ENCODE data around the gene RMRP.

The RMRP gene

DNA sequence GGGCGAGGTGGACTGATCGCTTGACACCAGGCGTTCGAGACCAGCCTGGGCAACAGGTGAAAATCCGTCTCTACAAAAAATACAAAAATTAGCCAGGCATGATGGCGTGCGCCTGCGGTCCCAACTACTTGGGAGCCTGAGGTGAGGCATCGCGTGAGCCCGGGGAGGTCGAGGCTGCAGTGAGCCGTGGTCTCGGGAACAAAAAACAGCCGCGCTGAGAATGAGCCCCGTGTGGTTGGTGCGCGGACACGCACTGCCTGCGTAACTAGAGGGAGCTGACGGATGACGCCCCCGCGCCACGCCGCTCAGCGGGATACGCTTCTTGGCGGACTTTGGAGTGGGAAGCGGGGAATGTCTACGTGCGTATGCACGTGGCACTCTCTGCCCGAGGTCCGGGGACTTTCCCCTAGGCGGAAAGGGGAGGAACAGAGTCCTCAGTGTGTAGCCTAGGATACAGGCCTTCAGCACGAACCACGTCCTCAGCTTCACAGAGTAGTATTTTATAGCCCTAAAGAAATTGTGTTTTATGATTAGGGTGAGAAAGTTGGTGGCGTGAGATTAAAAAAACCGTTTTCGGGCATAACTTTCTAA, at the start of gene RMRP:
Gene RMRP, minus strand, starts transcription at position 474 of the 591 bp plus-strand sequence.
- peak; percentile 79 to 92 (median 84) for DNase-seq (ENCODE audit: low read depth in 2 of 3, low spot score in 2 of 3)

DNA sequence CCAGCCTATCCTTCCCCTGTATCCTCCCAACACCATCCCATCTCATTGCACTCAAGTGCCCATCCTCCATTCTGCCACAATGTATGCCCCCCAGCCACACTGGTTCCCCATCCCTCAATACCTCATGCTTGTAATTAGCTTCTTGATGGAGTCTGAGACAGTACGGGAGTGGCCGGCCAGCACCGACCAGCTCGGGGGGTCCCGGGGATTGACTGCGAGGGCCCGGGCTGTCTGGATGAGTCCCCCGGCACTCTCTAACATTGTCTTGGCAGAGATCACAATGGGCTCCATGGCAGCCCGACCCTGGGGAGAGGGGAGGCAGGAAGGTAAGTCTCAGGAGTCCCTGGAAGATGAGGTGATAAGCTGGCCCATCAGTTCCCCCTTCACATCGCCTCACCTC, 49.1 kb upstream of the RMRP start:
- no peak for DNase-seq (ENCODE audit: low read depth in 2 of 3, low spot score in 2 of 3)

DNA sequence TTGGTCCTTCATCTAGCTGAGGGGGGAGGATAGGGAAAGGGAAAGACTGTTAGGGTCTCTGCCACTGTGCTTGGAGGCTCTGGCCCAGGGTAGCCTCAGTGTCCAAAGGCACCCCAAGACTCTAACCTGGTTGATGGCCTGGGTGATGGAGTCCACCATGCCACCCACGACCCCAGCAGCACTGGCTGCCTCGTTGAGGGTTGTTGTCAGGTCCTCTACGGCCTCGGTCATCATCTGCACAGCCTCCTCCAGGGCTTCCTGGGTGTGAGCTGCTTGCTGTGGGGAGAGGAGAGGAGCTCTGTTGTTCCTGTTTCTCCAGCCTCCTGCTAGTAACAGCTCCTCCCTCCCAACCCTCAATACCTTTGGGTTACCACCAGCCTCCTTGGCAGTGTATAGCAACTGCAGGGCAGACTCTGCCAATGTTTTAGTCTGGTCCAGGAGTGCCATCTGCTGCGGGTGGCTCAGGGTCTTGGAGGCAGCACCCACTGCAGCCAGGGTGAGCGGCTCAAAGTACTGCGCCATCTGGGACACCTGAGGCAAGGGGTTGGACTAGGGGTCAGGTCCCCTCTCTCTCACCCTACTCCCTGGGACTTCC, 48.1 kb upstream of the RMRP start:
- DNase-seq (ENCODE audit: low read depth in 2 of 3, low spot score in 2 of 3), result no peak

DNA sequence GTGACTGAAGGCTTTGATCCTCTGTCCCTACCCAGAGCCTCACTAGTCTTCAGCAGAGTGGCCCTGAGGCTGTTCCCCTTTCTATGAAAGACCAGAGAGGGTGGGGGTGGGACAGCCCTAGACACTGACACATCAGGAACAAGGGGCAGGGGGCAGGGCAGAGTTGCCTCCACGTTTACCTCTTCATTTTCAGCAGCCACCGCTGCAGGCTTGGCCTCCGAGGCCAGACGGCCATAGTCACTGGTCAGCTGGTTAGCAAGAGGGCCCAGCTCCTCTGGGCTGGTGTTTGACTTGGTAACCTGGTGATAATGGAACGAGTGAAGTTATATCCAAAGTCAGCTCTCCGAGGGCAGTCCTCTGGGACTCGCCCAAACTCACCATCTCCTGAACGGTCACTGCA, 47.6 kb upstream of the RMRP start:
- DNase-seq (ENCODE audit: low read depth in 2 of 3, low spot score in 2 of 3), result no peak

DNA sequence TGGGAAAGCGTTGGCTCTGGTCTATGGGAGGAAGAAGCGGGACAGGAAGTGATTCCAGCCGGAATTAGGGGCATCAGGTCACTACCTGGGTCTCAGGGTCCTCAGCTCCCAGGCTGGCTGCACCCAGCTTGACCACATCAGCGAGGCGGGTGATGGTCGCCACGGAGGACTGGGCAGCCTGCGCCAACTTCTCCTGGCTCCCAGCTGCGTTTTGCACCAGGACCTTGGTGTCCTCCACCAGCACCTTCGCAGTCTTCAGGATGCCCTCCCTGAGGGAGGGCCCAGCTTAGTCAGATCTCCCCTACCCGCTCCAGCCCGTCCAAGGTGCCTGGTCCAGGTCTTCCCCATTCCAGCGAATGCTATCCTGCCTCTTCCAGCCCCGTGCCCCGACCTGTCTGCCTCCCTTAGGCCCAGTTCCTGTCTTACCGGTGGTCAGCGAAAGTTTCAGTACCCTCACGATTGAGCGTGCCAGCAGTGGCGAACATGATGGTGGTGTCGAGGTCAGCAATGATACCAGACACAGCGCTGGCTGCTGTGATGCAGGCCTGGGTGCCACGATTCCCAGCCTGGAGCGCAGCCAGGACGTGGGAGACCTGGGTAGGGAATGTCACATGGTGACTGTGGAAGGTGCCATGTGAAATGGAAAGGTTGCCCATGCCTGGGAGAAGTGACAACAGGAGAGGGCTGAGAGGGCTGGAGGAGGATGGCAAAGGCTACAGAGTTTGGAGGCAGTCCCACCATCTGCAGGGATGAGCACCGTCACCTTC, 46.3 kb upstream of the RMRP start:
- DNase-seq (ENCODE audit: low read depth in 2 of 3, low spot score in 2 of 3), result no peak

DNA sequence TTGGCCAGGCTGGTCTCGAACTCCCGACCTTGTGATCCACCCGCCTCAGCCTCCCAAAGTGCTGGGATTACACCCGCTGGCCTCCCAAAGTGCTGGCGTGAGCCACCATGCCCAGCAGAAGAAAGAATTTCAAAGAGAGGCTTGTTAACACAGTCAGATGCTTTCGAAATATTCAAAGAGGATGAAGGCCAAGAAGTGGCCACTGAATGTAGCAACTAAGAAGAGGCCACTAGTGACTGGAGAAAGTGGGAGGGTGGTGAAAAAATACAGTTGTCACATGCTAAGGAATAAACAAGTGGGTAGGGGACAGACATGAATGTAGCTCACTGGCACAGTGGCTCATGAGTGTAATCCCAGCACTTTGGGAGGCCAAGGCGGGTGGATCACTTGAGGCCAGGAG, 44.9 kb upstream of the RMRP start:
- DNase-seq (ENCODE audit: low read depth in 2 of 3, low spot score in 2 of 3), result no peak

DNA sequence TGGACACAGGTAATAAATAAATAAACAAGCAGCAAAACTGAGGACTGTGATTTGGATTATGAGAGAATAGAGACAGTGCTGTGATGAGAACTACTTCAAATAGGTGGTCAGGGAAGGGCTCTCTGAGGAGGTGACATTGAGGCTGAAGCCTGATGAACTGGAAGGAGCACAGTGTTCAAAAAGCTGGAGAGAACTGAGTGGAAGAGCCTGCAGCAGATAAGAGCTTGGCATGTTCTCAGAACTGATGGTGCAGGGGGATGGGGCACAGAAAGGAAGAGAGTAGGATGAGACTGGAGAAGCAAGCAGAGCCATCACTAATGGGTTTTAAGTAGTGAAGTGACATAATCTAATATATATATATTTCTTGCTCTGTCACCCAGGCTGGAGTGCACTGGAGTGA, 43.1 kb upstream of the RMRP start:
- no peak for DNase-seq (ENCODE audit: low read depth in 2 of 3, low spot score in 2 of 3)

DNA sequence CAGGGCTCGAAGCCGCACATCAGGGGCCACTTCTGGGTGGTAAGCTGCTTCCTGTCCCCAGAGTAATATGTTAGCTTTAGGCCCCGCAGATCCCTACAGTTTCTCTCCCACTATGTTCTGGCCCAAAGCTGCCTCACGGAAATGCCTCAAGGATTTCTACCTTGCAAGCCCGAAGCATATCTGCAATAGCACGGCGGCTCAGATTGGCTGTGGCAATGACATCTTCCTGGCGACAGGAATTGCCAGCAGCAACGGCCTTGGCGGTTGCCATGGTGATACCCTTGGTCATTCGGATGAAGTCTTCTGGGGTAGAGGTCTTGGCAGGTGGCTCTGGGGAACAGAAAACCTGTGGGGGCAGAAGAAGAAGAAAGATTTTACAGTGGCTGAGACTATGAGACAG, 42.2 kb upstream of the RMRP start:
- no peak for DNase-seq (ENCODE audit: low read depth in 2 of 3, low spot score in 2 of 3)

DNA sequence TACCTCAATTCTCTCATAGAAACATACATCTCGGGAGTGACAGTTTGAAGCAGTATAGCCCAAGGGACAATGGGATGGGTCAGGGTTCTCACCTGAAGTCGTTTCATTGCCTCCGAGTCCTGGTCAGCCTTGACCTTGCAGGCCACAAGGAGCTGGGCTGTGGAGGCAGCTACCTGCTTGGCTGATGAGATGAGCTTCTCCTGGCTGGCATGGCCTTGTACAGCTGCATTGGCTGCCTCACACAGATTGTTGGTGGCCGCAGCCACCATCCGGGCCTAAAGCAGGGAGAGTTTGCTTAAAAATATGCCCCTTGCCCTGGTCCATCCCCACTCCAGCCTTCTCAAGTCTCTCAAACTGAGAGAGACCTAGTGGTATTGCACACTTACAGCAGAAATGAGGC, 40.4 kb upstream of the RMRP start:
- DNase-seq (ENCODE audit: low read depth in 2 of 3, low spot score in 2 of 3), result no peak

DNA sequence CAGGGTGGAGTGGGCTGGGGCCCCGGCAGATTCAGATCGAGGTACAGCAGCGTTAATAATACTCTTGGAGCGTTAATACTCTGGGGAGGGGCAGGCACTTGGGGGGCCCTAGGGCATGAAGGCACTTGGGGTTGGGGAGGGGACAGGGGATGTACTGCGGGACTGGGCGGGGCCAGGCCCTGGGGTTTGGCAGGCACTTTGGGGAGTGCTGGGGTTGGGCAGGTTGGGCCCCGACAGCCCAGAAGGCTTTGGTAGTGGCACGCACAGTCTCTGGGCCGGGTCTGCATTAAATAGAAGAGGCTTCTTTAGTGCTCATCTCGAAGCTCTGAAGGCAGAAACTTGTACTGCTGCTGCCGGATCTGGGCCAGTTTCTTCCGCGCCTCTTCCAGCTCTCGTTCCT, 39.7 kb upstream of the RMRP start:
- no peak for DNase-seq (ENCODE audit: low read depth in 2 of 3, low spot score in 2 of 3)

DNA sequence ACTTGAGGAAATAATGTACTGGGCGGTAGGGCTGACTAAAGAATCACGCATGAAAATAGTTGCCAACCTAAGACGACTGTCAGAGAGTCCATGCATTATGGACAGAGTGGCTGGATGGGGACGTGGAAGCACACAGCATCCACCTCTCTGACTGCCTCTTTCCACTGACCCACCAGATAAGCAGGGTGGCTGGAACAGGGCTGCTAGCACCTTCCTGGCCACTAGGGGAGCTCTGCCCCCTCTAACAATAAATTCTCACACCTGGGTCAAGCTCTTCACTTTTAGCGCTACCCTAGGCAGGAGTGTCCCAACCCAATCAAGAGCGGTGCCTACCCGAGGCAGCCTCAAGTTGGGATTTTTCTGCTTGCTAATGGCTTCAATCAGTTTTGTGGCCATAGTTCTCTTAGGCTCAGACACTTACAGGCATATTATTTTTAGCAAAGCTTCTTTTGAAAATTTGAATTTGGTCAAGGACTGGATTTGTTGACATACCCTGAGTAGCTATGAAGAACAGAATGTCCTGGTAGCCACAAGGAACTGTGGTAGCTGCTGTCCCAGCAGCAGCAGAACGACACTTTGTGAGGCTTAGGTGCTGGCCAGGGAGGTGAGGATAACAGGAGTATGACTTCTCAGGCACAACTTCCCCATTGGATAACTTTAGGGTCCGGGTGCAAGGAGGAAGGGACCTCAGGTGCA, 38.8 kb upstream of the RMRP start:
- no peak for DNase-seq (ENCODE audit: low read depth in 2 of 3, low spot score in 2 of 3)

DNA sequence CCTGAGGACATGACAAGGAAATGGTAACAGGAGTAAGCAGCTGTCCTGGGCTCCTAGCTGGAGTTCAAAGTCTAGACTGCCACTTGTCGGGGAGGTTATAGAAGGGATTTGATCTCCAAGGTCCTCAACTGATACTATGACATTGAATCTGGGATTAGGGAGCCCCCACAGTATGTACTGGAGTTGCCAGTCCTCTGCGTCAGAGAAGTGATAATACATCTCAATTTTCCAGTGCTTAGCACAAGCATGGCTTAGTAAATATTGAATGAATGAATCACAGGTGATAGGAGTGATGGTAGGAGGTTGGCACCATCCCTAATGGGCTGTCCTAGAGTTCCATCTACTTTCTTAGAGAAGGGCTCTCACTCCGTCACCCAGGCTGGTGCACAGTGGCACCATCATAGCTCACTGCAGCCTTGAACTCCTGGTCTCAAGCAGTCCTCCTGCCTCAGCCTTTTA, 38.2 kb upstream of the RMRP start:
- DNase-seq (ENCODE audit: low read depth in 2 of 3, low spot score in 2 of 3), result no peak

DNA sequence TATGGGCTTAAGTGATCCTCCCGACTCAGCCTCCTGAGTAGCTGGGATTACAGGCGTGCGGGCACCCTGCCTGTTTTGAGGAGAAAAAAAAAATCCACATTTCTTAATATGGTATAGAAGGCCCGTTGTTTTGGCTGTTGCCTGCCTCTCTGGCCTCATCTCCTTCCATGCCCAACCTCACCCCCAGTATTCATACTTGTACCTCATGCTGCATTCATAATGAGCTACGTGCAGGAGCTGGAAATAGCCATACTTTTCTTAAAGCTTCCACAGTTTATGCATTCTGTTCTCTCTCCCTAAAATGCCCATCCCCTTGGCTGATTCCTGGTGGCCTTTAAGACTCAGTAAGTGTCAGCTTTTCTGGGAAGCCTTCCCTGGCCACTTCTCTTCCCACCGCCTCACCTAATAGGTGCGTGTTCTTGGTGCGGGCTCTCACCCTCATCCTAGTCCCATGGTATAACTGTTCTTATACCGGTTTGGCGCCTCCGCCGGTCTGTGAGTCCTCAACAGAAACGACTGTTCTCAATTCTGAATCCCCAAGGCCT, 34.0 kb upstream of the RMRP start:
- no peak for DNase-seq (ENCODE audit: low read depth in 2 of 3, low spot score in 2 of 3)

DNA sequence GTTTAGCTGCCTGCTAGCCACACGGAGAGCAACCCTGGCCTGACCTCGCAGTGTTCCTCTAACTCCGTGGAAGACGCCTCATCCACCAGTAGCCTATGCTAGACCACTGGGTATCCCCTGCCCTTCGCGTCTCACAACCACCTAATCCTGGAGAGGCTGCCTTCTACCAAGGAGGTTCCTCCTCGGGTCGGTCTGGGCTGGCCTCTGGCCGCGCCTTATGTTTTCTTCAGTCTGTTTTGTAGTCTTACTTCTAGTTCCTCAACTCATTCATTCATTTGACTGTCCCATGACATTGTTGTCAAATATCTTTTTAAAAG, 33.5 kb upstream of the RMRP start:
- no peak for DNase-seq (ENCODE audit: low read depth in 2 of 3, low spot score in 2 of 3)

DNA sequence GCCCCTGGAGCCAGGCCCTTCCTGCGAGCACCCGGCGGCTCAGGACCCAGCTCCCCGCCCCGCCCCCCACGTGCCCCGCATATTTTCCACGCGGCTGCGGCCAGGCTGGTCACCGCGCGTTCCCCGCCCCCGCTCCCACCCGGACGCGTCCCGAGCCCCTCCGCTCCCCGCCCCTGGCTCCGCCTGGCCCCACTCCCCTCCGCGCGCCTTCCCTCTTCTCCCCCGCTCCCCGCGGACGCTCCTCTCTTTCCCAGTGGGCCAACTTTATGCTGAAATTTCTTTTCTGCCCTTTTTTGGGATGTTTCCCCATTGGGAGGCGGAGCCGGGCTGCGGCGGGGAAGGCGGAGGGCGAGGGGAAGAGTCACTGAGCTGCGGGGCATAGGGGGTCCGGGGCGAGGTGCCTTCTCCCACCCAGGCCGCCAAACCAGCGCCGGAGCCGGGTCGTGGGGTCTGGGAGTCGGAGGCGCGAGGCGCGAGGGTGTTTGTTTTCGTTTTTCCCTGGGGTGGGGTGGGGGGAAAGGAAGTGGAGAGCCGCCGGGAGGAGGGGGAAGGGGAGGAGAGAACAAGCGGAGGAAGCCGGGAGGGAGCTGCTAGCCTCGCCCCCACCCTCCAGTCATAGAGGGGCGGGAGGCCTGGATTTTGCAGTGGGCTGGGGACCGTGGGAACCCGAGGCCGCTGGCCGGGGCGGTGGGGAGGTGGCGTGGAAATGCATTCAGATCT, 33.0 kb upstream of the RMRP start:
- no peak for DNase-seq (ENCODE audit: low read depth in 2 of 3, low spot score in 2 of 3)

DNA sequence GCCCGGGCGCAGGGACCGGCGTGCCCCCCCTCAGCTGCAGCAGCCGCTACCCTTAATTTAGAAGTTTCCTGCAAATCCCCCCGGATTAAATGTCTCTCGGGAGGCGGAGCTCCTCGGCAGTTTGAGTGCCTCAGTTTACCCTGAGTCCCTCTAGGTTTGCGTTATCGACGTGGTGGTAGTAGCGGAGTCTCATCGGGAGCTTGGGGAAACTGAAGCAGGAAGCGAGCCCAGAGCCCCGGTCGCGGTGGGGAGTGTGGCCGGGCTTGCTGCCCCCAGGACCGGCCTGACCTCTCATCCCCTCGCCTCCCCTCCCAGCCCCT, 32.4 kb upstream of the RMRP start:
- DNase-seq (ENCODE audit: low read depth in 2 of 3, low spot score in 2 of 3), result no peak

DNA sequence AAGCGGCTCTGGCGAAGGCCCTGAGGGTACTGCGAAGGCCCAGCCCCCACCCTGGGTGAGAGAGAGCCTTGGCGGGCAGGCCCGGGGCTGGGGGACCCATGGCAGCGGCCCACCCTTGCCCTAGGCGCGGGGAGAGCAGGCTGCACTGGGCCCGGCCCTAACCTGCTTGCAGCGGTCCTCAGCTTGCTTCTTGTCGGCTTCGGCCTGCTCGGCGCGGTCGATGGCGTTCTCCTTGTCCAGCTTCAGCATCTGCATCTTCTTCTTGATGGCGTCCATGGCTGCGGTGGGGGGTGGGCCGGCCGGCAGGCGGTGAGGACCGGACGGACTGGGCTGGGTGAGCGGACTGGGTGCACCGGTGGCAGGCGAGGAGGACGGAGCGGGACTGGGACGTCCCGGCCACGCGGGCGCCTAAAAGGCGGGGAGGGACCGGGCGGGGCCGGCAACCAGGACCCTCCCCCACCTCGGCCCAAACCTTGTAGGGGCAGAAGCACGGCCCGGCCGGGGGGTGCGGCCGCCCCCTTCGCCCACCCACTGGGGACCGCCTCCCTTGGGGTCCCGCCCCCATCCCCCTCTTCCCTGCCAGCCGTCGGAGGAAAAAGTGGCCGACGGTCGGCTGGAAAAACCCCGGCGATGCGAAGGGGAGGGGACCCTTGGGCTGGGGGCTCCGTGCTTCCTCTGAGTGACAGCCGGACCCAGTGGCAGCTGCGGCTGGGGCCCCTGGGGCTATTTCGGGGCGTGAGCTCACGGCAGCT, 31.9 kb upstream of the RMRP start, which contains the start of gene TPM2:
Gene TPM2, minus strand, starts transcription at position 384 of the 752 bp plus-strand sequence. Its CDS starts 108 bp downstream, at position 276.
- no peak for DNase-seq (ENCODE audit: low read depth in 2 of 3, low spot score in 2 of 3)

DNA sequence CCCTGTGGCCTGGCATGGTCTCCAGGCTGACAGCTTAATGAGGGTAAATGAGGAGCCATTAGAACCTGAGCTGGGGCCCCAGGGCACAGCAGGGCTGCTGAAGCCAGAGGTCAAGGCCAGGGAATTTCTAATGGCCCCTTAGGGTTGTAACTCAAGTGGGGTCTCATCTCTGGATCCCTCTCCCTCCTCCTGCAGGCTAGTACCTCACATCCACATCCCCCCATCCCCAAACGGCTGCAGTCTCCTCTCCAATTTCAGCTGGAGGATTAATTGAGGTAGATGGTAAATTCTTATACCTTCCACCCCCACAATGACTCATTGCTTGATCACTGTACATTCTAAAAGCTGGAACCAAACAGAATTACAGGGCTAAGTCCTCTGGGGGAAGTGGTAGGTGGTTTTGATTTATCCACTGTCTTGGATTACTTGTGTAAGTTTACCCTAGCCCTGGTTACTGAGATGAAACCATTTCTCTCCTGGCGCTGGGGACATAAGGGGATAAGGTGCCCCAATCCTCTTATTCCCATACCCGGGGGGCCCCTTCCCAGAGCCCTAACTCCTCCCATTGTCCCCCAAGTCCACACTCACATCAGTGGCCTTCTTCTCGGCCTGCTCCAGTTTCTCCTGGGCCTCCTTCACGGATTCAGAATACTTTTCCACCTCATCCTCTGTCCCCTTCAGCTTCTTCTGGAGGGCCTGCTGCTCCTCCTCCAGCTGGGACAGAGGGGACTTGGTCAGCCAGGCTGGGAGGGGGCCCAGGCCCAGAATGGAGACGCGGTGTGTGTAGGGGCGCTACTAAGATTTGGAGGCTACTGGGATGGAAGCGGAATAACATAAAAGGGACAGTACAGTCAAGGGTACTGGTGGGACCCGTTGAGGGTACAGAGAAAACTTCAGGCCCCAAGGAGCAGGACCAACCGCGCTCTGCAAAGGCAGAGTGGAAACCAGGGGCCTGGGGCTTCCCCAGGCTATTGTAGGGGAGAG, 31.0 kb upstream of the RMRP start:
- no peak for DNase-seq (ENCODE audit: low read depth in 2 of 3, low spot score in 2 of 3)

DNA sequence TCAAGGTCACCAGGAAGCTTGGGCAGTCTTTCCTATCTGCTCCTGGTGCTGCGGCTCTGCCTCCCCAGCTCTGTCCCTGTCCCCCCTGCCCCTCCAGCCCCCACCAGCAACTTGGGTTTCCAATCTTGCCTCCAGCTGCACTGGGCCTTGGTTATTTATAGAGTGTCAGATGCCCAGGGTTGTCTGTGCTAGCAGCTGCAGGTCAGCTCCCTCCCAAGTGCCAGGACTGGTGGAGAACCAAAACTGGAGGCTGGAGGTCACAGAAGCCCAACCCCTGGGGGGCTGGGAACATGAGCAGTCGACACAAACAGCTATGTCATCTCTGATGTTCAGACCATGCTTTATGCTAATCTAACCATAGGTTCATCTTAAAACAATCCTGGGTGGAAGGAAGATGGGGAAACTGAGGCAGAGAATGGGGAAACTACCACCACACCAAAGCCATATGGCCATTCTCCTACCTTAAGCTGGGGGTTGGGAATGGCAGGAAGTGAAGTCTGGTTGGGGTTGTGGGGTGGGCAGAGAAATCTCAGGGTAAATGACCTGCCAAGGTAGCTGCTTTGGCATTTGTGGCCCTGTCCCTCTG, 30.2 kb upstream of the RMRP start:
- no peak for DNase-seq (ENCODE audit: low read depth in 2 of 3, low spot score in 2 of 3)
